Measurements from ENCODE around the gene CYP4F2. TPM values are rescaled to one million over a fixed set of nuclear protein-coding genes. Genes with fewer than 3 reads are reported as not detected.

The CYP4F2 gene, protein sequence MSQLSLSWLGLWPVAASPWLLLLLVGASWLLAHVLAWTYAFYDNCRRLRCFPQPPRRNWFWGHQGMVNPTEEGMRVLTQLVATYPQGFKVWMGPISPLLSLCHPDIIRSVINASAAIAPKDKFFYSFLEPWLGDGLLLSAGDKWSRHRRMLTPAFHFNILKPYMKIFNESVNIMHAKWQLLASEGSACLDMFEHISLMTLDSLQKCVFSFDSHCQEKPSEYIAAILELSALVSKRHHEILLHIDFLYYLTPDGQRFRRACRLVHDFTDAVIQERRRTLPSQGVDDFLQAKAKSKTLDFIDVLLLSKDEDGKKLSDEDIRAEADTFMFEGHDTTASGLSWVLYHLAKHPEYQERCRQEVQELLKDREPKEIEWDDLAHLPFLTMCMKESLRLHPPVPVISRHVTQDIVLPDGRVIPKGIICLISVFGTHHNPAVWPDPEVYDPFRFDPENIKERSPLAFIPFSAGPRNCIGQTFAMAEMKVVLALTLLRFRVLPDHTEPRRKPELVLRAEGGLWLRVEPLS
- 0.22 TPM in 1 of 2 replicates, not detected in the other for total RNA-seq (2022)
- percentile 12 among the genes with signal in this experiment for Bru-seq, nascent RNA
- not detected for BruChase-seq, experiment 1, labeled RNA remaining after a 6-hour chase
- BruChase-seq, experiment 2, labeled RNA remaining after a 2-hour chase = percentile 5 among the genes with signal in this experiment
- long read RNA-seq = 0 reads

DNA sequence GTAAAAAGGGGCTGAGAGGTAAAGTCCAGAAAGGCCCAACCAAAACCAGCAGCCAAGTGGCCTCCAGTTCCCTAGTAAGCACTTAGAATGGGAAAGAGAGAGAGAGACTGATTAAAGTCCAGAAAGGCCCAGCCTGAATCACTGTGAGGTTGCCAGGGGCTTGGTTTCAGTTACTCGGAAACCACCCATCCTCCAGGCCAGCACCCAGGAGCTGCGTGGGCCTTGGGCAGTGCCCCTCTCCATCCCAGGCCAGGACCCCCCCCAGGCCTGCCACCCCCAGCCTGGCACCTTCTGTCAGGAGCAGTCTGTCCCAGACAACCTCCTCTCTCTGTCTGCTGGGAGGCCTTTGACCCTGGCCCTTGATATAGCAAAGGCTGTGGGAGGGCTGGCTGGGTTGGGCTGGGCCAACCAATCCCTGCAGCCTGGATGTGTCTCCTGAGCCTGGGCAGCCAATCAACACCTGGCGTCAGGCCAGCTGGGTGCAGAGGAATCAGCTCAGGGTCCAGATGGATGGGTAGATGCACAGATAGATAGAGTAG is at the start of gene CYP4F2:
Gene CYP4F2 (minus strand): TSS at position 337 of the 539 bp plus-strand sequence. CDS start 463 bp downstream, outside the sequence.
- no TSS peak for BruUV-seq (replicated peaks)
- CTCF ChIA-PET = no interaction called here
- Mint-ChIP-seq H3K27me3 (ENCODE audit: unreplicated experiment) (no peaks in the 10 kb centered on the region), H3K4me3 (ENCODE audit: low read depth, unreplicated experiment) (no peak within 1 kb of the TSS), H3K9me3 (ENCODE audit: low read depth, unreplicated experiment) (peaks cover 4% of the 10 kb centered on the region), H3K4me1 (ENCODE audit: low read depth, unreplicated experiment) (no peaks in the 10 kb centered on the region), H3K27ac (ENCODE audit: unreplicated experiment) (no peak within 1 kb of the TSS), H3K36me3 (ENCODE audit: insufficient read depth, unreplicated experiment) (no peaks in the 10 kb centered on the region)
- intact Hi-C loops (cut with micrococcal nuclease; ENCODE audit: unreplicated experiment) = no loop called here
- DNase-seq = no peak
- TF ChIP-seq, protein P1, sequence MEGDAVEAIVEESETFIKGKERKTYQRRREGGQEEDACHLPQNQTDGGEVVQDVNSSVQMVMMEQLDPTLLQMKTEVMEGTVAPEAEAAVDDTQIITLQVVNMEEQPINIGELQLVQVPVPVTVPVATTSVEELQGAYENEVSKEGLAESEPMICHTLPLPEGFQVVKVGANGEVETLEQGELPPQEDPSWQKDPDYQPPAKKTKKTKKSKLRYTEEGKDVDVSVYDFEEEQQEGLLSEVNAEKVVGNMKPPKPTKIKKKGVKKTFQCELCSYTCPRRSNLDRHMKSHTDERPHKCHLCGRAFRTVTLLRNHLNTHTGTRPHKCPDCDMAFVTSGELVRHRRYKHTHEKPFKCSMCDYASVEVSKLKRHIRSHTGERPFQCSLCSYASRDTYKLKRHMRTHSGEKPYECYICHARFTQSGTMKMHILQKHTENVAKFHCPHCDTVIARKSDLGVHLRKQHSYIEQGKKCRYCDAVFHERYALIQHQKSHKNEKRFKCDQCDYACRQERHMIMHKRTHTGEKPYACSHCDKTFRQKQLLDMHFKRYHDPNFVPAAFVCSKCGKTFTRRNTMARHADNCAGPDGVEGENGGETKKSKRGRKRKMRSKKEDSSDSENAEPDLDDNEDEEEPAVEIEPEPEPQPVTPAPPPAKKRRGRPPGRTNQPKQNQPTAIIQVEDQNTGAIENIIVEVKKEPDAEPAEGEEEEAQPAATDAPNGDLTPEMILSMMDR (IDR thresholded peaks at IDR 0.05; ENCODE audit: unreplicated experiment) = no peak

DNA sequence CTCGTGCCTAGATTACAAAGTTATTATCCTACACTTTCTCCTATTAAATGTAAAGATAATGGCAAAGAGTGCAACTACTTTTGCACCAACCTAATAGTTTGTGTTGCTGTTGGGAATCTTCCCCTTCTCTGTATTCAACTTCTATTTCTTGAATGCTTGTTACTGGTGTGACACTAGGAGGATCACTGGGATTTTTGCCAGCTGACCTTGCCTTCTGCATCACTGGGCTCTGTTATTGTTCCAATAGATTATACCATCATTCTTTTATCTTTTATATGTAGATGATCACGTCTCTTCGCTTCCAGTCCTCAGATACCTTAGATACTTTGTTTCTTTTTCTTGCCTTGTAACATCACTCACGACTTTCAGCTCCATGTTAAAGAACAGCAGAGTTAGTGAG is 47.4 kb upstream of the CYP4F2 start:
- Mint-ChIP-seq H3K4me3 (ENCODE audit: low read depth, unreplicated experiment) (no peak overlapping the region), H3K4me1 (ENCODE audit: low read depth, unreplicated experiment) (no peaks in the 10 kb centered on the region), H3K27ac (ENCODE audit: unreplicated experiment) (no peak overlapping the region), H3K27me3 (ENCODE audit: unreplicated experiment) (peaks cover 31% of the 10 kb centered on the region), H3K9me3 (ENCODE audit: low read depth, unreplicated experiment) (peaks cover 11% of the 10 kb centered on the region), H3K36me3 (ENCODE audit: insufficient read depth, unreplicated experiment) (no peaks in the 10 kb centered on the region)
- intact Hi-C loops (cut with micrococcal nuclease; ENCODE audit: unreplicated experiment) = no loop called here
- TF ChIP-seq, protein P1 (IDR thresholded peaks at IDR 0.05; ENCODE audit: unreplicated experiment) = no peak
- no TSS peak for BruUV-seq (replicated peaks)
- no peak for DNase-seq
- CTCF ChIA-PET = no interaction called here

DNA sequence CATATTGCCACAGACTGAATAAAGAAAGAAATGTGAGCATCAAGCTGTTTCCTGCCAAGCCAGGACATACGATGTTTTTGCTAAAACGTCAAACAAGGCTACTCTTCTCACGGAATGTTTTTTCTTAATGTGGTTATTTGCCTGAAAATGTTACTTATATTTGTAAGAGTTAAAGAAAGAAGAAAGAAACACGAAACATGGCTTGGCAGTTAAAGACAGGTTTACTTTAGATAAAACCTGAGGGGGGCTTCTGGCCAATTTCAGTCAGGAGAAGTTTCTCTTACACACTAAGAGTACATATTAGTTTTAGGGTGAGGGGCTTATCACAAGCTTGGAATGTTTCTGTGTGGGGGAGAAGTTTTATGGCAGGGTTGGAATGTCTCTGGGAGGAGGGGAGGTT is 46.5 kb upstream of the CYP4F2 start:
- no peak overlapping the region for H3K4me3 Mint-ChIP-seq (ENCODE audit: low read depth, unreplicated experiment)
- H3K9me3 Mint-ChIP-seq (ENCODE audit: low read depth, unreplicated experiment) = peaks cover 8% of the 10 kb centered on the region
- CTCF ChIA-PET = no interaction called here
- H3K27me3 Mint-ChIP-seq (ENCODE audit: unreplicated experiment) = peaks cover 29% of the 10 kb centered on the region
- no peak overlapping the region for H3K27ac Mint-ChIP-seq (ENCODE audit: unreplicated experiment)
- no peaks in the 10 kb centered on the region for H3K4me1 Mint-ChIP-seq (ENCODE audit: low read depth, unreplicated experiment)
- intact Hi-C loops (cut with micrococcal nuclease; ENCODE audit: unreplicated experiment) = no loop called here
- DNase-seq = no peak
- no TSS peak for BruUV-seq (replicated peaks)
- TF ChIP-seq, protein P1 (IDR thresholded peaks at IDR 0.05; ENCODE audit: unreplicated experiment) = no peak
- H3K36me3 Mint-ChIP-seq (ENCODE audit: insufficient read depth, unreplicated experiment) = no peaks in the 10 kb centered on the region

DNA sequence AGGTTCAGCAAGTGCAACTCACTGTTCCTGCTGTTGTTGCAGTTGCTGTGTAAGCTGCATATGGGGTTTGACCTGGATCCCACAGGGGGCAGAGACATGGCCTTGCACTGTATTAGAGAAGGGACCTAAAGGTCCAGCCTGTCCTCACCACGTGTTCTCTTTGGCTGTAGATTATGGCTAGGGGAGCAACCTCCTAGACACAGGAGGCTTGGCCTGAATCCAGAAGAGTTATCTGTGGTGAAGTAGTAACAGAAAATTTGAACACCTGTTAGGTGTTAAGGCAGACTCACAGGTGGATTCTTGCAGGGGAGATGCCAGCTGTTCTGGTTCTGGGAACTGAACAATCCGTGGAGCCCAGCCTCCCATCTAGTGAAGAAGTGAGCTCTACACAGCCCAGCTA is 39.9 kb upstream of the CYP4F2 start:
- Mint-ChIP-seq H3K9me3 (ENCODE audit: low read depth, unreplicated experiment) (no peaks in the 10 kb centered on the region), H3K27ac (ENCODE audit: unreplicated experiment) (no peak overlapping the region), H3K4me3 (ENCODE audit: low read depth, unreplicated experiment) (no peak overlapping the region), H3K27me3 (ENCODE audit: unreplicated experiment) (peaks cover 30% of the 10 kb centered on the region), H3K36me3 (ENCODE audit: insufficient read depth, unreplicated experiment) (no peaks in the 10 kb centered on the region), H3K4me1 (ENCODE audit: low read depth, unreplicated experiment) (peaks cover 15% of the 10 kb centered on the region)
- TF ChIP-seq, protein P1 (IDR thresholded peaks at IDR 0.05; ENCODE audit: unreplicated experiment) = no peak
- BruUV-seq (replicated peaks) = no TSS peak
- CTCF ChIA-PET = no interaction called here
- intact Hi-C loops (cut with micrococcal nuclease; ENCODE audit: unreplicated experiment) = no loop called here
- DNase-seq = no peak

Data from Calu3 (cell line).